ENCODE results near the gene CEP250.

- TF ChIP-seq, protein P1, sequence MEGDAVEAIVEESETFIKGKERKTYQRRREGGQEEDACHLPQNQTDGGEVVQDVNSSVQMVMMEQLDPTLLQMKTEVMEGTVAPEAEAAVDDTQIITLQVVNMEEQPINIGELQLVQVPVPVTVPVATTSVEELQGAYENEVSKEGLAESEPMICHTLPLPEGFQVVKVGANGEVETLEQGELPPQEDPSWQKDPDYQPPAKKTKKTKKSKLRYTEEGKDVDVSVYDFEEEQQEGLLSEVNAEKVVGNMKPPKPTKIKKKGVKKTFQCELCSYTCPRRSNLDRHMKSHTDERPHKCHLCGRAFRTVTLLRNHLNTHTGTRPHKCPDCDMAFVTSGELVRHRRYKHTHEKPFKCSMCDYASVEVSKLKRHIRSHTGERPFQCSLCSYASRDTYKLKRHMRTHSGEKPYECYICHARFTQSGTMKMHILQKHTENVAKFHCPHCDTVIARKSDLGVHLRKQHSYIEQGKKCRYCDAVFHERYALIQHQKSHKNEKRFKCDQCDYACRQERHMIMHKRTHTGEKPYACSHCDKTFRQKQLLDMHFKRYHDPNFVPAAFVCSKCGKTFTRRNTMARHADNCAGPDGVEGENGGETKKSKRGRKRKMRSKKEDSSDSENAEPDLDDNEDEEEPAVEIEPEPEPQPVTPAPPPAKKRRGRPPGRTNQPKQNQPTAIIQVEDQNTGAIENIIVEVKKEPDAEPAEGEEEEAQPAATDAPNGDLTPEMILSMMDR (IDR thresholded peaks at IDR 0.05 in 4 of 5, conservative IDR thresholded peaks at IDR 0.05 in 1 of 5): no peak
- TF ChIP-seq POLR2A (IDR thresholded peaks at IDR 0.05): no peak
Observed at GRCh38 chr20:35555951-35556645, 100.7 kb downstream of the CEP250 start.
